CD4-positive, alpha-beta T cell (primary cell): ENCODE data around the gene PARD3B. TPM values are rescaled to one million over a fixed set of nuclear protein-coding genes. Genes with fewer than 3 reads are reported as not detected.

ENCODE experiments used
- ATAC-seq: fragments of 200-7000 bp; cut with Tn5 transposase; one replicate; pipeline ENCODE4 v1.10.0; 2022; ENCODE audit warnings: mild to moderate bottlenecking; ENCODE audit not compliant: poor library complexity
- CTCF ChIA-PET: fragments of 350-600 bp; sonication (Branson Sonifier 250); formaldehyde crosslinking; loops from one replicate; lab custom pipeline; 2021; ENCODE audit warnings: antibody characterized with exemption, inconsistent platforms; lab: Charles Lee
- POLR2A ChIA-PET: fragments of 350-600 bp; sonication (Branson Sonifier 250); formaldehyde crosslinking; loops from one replicate; lab custom pipeline; 2021; ENCODE audit warnings: antibody characterized with exemption, inconsistent platforms; lab: Charles Lee
- DNase-seq, 14 experiments: peaks; one replicate each; pipeline ENCODE4 v3.0.0-alpha.2; 2013 to 2020; ENCODE audit warnings: mixed read lengths in 2 of 14
- H3K27ac ChIP-seq, 2 donors: one replicate each; pipeline versions ENCODE4 v1.5.1 to v1.7.0; 2013; ENCODE audit warnings: low read length in 2 of 2, low read depth in 1 of 2, mild to moderate bottlenecking in 1 of 2
- H3K27me3 ChIP-seq, 2 experiments: 1 replicate in 1 of 2; 2 replicates in 1 of 2; pipeline versions ENCODE4 v1.6.1 to v1.7.0; 2013; ENCODE audit warnings: low read length in 2 of 2, control low read depth in 1 of 2, mild to moderate bottlenecking in 1 of 2, moderate library complexity in 1 of 2; ENCODE audit not compliant: insufficient read depth in 2 of 2, control insufficient read depth in 1 of 2
- H3K36me3 ChIP-seq: one replicate; pipeline ENCODE4 v1.6.1; 2013; ENCODE audit warnings: low read length, control low read depth; ENCODE audit not compliant: insufficient read depth
- H3K4me1 ChIP-seq: one replicate; pipeline ENCODE4 v1.6.1; 2013; ENCODE audit warnings: low read length, control low read depth; ENCODE audit not compliant: insufficient read depth
- H3K4me3 ChIP-seq: one replicate; pipeline ENCODE4 v1.5.1; 2013; ENCODE audit warnings: mild to moderate bottlenecking, low read length, moderate library complexity
- H3K9me3 ChIP-seq, 2 experiments: 1 replicate in 1 of 2; 2 replicates in 1 of 2; pipeline versions ENCODE4 v1.6.1 to v1.7.0; 2013; ENCODE audit warnings: low read length in 2 of 2, mild to moderate bottlenecking in 2 of 2, control low read depth in 1 of 2, moderate library complexity in 1 of 2; ENCODE audit not compliant: control insufficient read depth in 1 of 2, insufficient read depth in 1 of 2
- H3K27ac Mint-ChIP-seq: one replicate; pipeline ENCODE4 v1.8.0; 2020; ENCODE audit warnings: mixed read lengths
- H3K27me3 Mint-ChIP-seq: one replicate; pipeline ENCODE4 v1.8.0; 2021; ENCODE audit warnings: mixed read lengths
- H3K36me3 Mint-ChIP-seq: one replicate; pipeline ENCODE4 v1.8.0; 2021; ENCODE audit warnings: low read depth, mixed read lengths
- H3K4me1 Mint-ChIP-seq: one replicate; pipeline ENCODE4 v1.8.0; 2021; ENCODE audit warnings: low read depth, mixed read lengths
- H3K4me3 Mint-ChIP-seq: one replicate; pipeline ENCODE4 v1.8.0; 2020; ENCODE audit warnings: mild to moderate bottlenecking, mixed read lengths
- H3K9me3 Mint-ChIP-seq: one replicate; pipeline ENCODE4 v1.8.0; 2020; ENCODE audit warnings: mixed read lengths
- intact Hi-C, 2 experiments: fragments of 100-400 bp; cut with DNase I in 1 of 2; cut with micrococcal nuclease in 1 of 2; formaldehyde crosslinking; loops; one replicate each; pipeline versions ENCODE4 v1.15.1 to v1.9.0; 2023 to 2025; cut with DNase I, micrococcal nuclease
- total RNA-seq, 174 experiments: library from RNA in 2 of 174; stranded (reverse) in 2 of 174; gene quantifications; one replicate each; pipeline ENCODE4 v1.2.3 and lab custom pipeline; 2021 to 2026
- TF ChIP-seq, protein P1 (sequence below): fragments of 200-600 bp; IDR thresholded peaks from one replicate; pipeline ENCODE4 v1.8.0; 2022; ENCODE audit warnings: antibody characterized with exemption, mild to moderate bottlenecking

Gene PARD3B
- total RNA-seq, 2 experiments from 2014 or later: 0.87 to 1.9 TPM

DNA sequence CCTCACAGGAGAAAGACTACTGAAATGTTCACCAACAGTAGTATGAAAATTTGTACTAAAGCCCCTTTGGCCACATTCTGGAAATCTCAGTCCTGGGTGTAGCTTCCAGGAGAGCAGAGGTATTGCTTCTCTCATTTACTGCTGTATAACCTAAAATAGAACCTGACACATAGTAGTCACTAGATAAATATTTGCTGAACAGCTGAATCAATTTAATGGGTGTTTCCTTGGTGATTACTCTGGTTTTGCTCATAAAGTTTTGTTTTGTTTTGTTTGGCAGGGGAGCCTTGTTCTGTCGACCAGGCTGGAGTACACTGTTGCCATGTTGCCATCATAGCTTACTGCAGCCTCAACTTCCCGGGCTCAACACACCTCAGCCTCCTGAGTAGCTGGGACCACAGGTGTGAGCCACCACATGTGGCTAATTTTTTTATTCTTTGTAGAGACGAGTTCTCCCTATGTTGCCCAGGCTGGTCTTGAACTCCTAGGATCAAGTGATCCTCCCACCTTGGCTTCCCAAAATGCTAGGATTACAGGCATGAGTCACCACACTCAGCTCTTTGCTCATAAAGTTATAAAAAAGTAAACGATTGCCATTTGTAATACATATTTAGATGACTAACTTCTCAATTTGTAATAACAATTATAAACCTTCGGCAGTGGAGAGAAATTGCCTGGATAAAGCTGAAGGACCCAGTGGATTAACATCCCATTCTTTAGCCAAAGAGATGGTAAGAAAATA is 11.5 kb upstream of the PARD3B start:
- Histone ChIP-seq H3K4me1 (no peaks in the 10 kb centered on the region), H3K27me3 (no peaks in the 10 kb centered on the region), H3K27ac (no peak overlapping the region), H3K4me3 (no peak overlapping the region), H3K9me3 (no peaks in the 10 kb centered on the region), H3K36me3 (no peaks in the 10 kb centered on the region)
- ChIA-PET CTCF (no interaction called here), POLR2A (interaction anchor here (0.8 kb wide), 1 partner anchor 11 kb away, joined by 4 read pairs; no protein-coding TSS in a partner anchor)
- H3K27me3 Mint-ChIP-seq: no peaks in the 10 kb centered on the region
- DNase-seq (no peak), ATAC-seq (no peak)
- H3K4me1 Mint-ChIP-seq: no peaks in the 10 kb centered on the region
- no peak overlapping the region for H3K27ac Mint-ChIP-seq
- no peak overlapping the region for H3K4me3 Mint-ChIP-seq
- intact Hi-C loops: no loop called here
- H3K36me3 Mint-ChIP-seq: no peaks in the 10 kb centered on the region
- no peaks in the 10 kb centered on the region for H3K9me3 Mint-ChIP-seq
- TF ChIP-seq, protein P1, sequence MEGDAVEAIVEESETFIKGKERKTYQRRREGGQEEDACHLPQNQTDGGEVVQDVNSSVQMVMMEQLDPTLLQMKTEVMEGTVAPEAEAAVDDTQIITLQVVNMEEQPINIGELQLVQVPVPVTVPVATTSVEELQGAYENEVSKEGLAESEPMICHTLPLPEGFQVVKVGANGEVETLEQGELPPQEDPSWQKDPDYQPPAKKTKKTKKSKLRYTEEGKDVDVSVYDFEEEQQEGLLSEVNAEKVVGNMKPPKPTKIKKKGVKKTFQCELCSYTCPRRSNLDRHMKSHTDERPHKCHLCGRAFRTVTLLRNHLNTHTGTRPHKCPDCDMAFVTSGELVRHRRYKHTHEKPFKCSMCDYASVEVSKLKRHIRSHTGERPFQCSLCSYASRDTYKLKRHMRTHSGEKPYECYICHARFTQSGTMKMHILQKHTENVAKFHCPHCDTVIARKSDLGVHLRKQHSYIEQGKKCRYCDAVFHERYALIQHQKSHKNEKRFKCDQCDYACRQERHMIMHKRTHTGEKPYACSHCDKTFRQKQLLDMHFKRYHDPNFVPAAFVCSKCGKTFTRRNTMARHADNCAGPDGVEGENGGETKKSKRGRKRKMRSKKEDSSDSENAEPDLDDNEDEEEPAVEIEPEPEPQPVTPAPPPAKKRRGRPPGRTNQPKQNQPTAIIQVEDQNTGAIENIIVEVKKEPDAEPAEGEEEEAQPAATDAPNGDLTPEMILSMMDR: no peak

DNA sequence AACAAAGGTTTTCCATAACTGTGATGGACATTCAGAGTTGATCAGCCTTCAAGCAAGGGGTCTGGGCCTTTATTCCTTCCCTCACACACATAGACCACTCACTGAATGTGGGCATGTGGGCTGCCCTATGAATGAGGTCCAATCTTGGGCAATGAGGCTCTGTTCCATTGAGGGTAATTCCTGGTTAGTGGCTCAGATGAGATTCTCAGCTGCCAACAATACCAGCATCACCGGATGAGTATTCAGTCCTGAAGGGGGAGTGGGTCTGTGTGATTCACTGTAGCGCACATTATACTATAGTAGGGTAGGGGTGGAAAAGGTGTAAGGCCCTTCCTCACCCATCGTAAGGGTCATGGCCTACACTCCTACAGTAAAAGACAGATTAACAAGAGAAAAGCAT is 9.9 kb upstream of the PARD3B start:
- H3K9me3 Mint-ChIP-seq: no peaks in the 10 kb centered on the region
- ATAC-seq (no peak), DNase-seq (no peak)
- H3K4me1 Mint-ChIP-seq: no peaks in the 10 kb centered on the region
- H3K4me1 ChIP-seq: no peaks in the 10 kb centered on the region
- H3K36me3 ChIP-seq: no peaks in the 10 kb centered on the region
- TF ChIP-seq, protein P1: no peak
- no peak overlapping the region for H3K4me3 Mint-ChIP-seq
- H3K27ac ChIP-seq: no peak overlapping the region
- CTCF ChIA-PET: no interaction called here
- no peaks in the 10 kb centered on the region for H3K9me3 ChIP-seq
- intact Hi-C loops: no loop called here
- H3K27ac Mint-ChIP-seq: no peak overlapping the region
- no peaks in the 10 kb centered on the region for H3K36me3 Mint-ChIP-seq
- no peaks in the 10 kb centered on the region for H3K27me3 Mint-ChIP-seq
- H3K4me3 ChIP-seq: no peak overlapping the region
- POLR2A ChIA-PET: no interaction called here
- no peaks in the 10 kb centered on the region for H3K27me3 ChIP-seq

DNA sequence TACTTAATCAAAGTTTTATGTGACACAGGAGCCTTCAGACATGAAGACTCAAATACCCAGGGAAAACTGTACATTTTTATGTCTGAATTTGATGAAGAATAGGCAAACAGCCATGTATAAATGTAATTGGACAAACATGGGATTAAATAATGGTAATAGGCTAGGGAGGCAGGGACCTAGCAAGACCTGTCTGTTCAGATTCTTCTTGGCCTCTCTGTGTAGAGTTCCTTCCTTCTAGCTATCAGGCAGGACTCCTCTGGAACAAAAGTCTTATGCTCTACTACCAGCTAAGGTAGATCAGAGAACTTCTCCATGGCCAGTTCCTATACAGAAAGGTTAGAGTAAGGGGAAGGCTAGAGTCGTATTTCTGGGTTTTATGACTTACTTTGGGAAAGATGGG is 9.5 kb upstream of the PARD3B start:
- CTCF ChIA-PET: no interaction called here
- Mint-ChIP-seq H3K36me3 (no peaks in the 10 kb centered on the region), H3K27ac (no peak overlapping the region), H3K9me3 (no peaks in the 10 kb centered on the region), H3K4me1 (no peaks in the 10 kb centered on the region), H3K27me3 (no peaks in the 10 kb centered on the region), H3K4me3 (no peak overlapping the region)
- DNase-seq (no peak), ATAC-seq (no peak)
- Histone ChIP-seq H3K9me3 (no peaks in the 10 kb centered on the region), H3K4me1 (no peaks in the 10 kb centered on the region), H3K4me3 (no peak overlapping the region), H3K36me3 (no peaks in the 10 kb centered on the region), H3K27ac (no peak overlapping the region), H3K27me3 (no peaks in the 10 kb centered on the region)
- POLR2A ChIA-PET: no interaction called here
- intact Hi-C loops: no loop called here
- TF ChIP-seq, protein P1: no peak
